ENCODE data around the gene SCUBE2.

DNA sequence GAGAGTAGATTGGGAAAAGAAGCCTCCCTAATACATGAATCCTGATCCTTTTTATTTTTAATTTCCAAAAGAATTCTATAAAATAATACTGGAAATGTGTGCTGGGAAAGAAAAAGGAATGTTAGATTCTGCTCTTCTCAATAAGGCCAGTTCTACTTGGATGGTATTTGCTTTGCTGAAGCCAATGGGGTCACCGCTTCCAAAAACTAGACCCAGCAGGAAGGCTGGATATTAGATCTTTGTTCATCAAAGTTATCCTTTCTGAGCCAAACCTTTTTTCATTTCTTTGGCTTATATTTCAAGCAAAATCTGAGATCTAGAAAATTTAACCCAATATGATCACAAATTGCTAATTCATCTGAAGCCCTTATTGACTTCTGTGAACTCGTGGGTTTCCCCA is 41.4 kb downstream of the SCUBE2 start:
- TF ChIP-seq, protein P1, sequence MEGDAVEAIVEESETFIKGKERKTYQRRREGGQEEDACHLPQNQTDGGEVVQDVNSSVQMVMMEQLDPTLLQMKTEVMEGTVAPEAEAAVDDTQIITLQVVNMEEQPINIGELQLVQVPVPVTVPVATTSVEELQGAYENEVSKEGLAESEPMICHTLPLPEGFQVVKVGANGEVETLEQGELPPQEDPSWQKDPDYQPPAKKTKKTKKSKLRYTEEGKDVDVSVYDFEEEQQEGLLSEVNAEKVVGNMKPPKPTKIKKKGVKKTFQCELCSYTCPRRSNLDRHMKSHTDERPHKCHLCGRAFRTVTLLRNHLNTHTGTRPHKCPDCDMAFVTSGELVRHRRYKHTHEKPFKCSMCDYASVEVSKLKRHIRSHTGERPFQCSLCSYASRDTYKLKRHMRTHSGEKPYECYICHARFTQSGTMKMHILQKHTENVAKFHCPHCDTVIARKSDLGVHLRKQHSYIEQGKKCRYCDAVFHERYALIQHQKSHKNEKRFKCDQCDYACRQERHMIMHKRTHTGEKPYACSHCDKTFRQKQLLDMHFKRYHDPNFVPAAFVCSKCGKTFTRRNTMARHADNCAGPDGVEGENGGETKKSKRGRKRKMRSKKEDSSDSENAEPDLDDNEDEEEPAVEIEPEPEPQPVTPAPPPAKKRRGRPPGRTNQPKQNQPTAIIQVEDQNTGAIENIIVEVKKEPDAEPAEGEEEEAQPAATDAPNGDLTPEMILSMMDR (IDR thresholded peaks at IDR 0.05): no peak
- TF ChIP-seq POLR2A (IDR thresholded peaks at IDR 0.05): no peak

Measured in body of pancreas (tissue), 4 donors.